Measurements from ENCODE around the gene PRAME.
A peak's percentile ranks its signal among the peaks of the same experiment; 100 is the strongest.

The PRAME gene

GRCh38 chr22:22554587-22555284, 4.3 kb downstream of the PRAME start:
- DNase-seq (ENCODE audit: low read depth, low spot score), result no peak
- no peak overlapping the region for H3K4me3 ChIP-seq (ENCODE audit: low read length)

- no peak overlapping the region for H3K4me3 ChIP-seq (ENCODE audit: low read length)
- DNase-seq (ENCODE audit: low read depth, low spot score), result no peak
Measured at GRCh38 chr22:22553735-22554586, 5.1 kb downstream of the PRAME start.

DNA sequence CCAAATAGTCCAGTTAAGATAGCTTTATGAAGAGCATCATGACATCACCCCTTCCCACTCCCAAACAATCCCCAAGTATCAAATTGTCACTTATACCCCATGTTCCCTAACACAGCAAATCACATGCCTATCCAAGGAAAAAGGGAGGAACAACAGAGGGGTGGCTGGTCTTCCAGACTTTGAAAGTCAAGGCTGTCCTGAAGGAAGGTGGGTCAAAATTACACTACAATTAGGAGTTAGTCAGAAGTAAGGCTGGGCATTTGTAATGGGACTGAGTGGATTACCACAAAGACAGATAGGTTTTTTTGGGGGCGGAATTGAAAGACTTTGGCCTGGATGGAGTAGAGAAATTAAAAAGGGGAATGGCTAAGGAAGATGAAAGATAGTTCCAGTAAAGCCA, 5.9 kb downstream of the PRAME start:
- no peak overlapping the region for H3K4me3 ChIP-seq (ENCODE audit: low read length)
- DNase-seq (ENCODE audit: low read depth, low spot score), result no peak

DNA sequence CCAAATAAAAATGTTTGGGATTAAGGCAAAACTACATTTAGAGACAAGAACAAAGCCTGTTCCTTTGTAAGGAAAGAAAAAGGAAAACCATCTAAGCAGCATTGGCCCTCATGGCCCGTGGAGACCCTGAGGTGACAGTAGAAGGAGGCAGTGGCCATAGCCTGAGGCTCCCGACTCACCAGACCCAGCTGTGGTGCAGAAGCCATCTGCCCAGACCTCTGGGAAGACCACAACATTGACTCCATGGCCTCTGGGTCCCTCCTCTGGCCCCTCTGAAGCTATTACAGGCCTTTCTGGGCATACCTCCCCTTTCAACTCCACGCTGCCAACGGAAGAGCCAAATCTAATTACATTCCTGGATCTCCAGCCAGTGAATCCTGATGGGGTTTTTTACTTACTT, 6.4 kb downstream of the PRAME start:
- no peak overlapping the region for H3K4me3 ChIP-seq (ENCODE audit: low read length)
- no peak for DNase-seq (ENCODE audit: low read depth, low spot score)

- no peak overlapping the region for H3K4me3 ChIP-seq (ENCODE audit: low read length)
- DNase-seq (ENCODE audit: low read depth, low spot score), result no peak
Measured at GRCh38 chr22:22550789-22551434, 8.2 kb downstream of the PRAME start.

GRCh38 chr22:22548910-22549309, 10.2 kb downstream of the PRAME start:
- no peak for DNase-seq (ENCODE audit: low read depth, low spot score)
- H3K4me3 ChIP-seq (ENCODE audit: low read length), result no peak overlapping the region

DNA sequence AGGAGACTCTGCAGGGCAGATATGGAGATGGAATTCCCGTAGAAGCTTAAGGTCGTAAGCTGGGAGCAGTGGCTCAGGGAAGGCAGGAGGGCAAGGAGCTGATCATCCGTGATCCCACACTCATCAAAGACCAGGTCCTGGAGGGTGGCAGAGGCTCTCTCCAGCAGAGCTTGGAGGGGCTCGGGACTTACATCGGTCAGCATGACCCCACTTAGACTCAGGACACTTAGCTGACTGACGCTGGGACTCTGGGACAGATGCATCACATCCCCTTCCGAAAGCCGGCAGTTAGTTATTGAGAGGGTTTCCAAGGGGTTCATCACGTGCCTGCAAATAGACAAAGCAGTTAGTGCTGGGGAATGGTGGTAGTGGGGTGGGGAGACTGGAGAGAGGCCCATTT, 10.7 kb downstream of the PRAME start:
- no peak overlapping the region for H3K4me3 ChIP-seq (ENCODE audit: low read length)
- DNase-seq (ENCODE audit: low read depth, low spot score), result no peak

- DNase-seq (ENCODE audit: low read depth, low spot score), result no peak
- no peak overlapping the region for H3K4me3 ChIP-seq (ENCODE audit: low read length)
Measured at GRCh38 chr22:22547692-22548300, 11.3 kb downstream of the PRAME start.

DNA sequence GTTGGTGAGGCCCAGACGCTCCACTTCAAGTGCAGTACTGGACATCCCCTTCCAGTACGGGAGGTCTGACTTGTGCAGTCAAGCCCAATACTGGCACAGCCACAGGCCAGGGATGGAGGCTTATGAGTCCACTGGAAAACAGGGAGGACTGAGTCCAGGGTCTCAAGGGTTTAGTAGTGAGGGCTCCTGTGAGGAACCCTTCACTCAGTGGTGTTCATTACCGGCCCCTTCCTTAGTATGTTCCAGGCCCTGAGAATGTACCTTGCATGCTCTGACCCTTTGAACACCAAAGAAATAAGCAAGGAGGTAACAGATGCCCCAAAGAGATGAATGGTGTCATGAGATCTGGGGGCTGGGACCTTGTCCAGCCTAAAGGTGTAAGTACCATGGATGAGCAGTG, 11.8 kb downstream of the PRAME start:
- no peak overlapping the region for H3K4me3 ChIP-seq (ENCODE audit: low read length)
- DNase-seq (ENCODE audit: low read depth, low spot score), result no peak

GRCh38 chr22:22546490-22546889, 12.6 kb downstream of the PRAME start:
- DNase-seq (ENCODE audit: low read depth, low spot score), result peak; percentile 10
- H3K4me3 ChIP-seq (ENCODE audit: low read length), result no peak overlapping the region

DNA sequence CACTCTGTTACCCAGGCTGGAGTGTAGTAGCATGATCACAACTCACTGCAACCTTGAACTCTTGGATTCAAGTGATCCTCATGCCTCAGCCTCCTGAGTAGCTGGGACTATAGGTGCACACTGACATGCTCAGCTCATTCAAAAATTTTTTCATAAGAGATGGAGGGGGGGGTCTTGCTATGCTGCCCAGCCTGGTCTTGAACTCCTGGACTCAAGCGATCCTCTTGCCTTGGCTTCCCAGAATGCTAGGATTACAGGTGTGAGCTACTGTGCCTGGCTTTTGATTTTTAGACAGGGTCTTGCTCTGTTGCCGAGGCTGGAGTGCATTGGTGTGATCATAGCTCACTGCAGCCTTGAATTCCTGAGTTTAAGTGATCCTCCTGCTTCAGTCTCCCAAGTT, 14.0 kb downstream of the PRAME start:
- DNase-seq (ENCODE audit: low read depth, low spot score), result no peak
- H3K4me3 ChIP-seq (ENCODE audit: low read length), result no peak overlapping the region

GRCh38 chr22:22538226-22538989, 20.7 kb downstream of the PRAME start:
- no peak overlapping the region for H3K4me3 ChIP-seq (ENCODE audit: low read length)
- DNase-seq (ENCODE audit: low read depth, low spot score), result no peak

- no peak overlapping the region for H3K4me3 ChIP-seq (ENCODE audit: low read length)
- no peak for DNase-seq (ENCODE audit: low read depth, low spot score)
Measured at GRCh38 chr22:22536916-22537315, 22.1 kb downstream of the PRAME start.

- DNase-seq (ENCODE audit: low read depth, low spot score), result no peak
Measured at GRCh38 chr22:22536515-22536914, 22.6 kb downstream of the PRAME start.

GRCh38 chr22:22535662-22536061, 23.4 kb downstream of the PRAME start:
- no peak overlapping the region for H3K4me3 ChIP-seq (ENCODE audit: low read length)
- no peak for DNase-seq (ENCODE audit: low read depth, low spot score)

More at GRCh38 chr22:22536515-22536914, 22.6 kb downstream of the PRAME start:
- no peak overlapping the region for H3K4me3 ChIP-seq (ENCODE audit: low read length)

- DNase-seq (ENCODE audit: low read depth, low spot score), result no peak
- no peak overlapping the region for H3K4me3 ChIP-seq (ENCODE audit: low read length)
Measured at GRCh38 chr22:22534604-22535415, 24.3 kb downstream of the PRAME start.

DNA sequence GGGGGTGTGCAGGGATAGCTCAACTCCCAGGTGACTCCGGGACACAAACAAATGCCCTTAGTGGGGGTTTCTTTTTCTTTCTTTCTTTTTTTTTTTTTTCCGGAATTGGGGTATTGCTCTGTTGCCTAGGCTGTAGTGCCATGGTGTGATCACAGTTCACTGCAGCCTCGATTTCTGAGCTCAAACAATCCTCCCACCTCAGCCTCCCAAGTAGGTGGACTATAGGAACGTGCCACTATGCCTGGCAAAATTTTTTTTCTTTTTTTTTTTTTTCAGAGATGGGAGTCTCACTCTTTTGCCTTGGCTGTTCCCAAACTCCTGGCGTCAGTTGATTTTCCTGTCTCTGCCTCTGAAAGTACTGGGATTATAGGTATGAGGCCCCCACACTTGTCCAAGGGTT, 25.2 kb downstream of the PRAME start:
- DNase-seq (ENCODE audit: low read depth, low spot score), result no peak
- H3K4me3 ChIP-seq (ENCODE audit: low read length), result no peak overlapping the region

GRCh38 chr22:22533417-22533816, 25.6 kb downstream of the PRAME start:
- DNase-seq (ENCODE audit: low read depth, low spot score), result no peak
- no peak overlapping the region for H3K4me3 ChIP-seq (ENCODE audit: low read length)

All from Jurkat, Clone E6-1 (cell line).